ENCODE data around the gene TDRKH.

TDRKH gene

DNA sequence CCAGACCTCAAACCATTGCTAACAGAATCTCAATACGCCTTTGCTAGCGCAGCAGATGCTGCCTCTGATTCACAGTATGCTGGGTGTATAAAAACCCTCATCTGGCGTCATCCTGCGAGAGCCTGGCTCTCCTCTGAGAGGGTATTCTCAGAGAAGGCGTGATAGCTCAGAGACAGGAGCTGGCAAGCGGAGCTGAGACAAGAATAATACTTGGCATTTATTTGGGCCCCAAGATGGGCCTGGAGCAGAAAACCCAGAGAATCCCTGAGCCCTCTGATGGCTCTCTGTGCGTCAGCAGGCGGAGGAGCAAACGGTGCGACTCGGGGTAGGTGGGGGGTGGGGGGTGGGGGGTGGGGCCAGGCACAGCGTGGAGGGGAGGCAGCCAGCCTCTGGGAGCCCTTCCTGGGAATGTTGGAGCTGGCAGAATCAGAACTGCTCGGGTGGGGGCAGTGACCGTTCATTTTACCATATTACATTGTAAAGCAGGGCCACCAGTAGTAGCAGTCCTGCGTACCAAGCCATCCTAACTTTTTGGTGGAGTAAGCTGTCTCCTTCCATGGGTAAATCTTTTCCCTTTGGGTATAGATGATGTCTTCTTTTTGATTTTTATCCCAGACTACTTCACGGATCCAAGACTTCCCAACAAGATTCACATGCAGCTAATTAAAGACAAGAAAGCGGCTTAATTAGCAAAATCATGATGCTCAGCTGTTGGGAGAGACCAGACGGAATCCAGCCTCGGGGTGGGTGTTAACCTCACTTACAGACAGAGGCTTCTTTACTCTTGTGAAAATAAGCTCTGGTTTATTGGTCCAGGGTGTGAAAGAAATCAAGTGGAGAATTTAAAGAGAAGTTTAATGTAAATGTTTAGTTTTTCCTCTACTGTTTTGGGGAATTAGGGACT, 61.9 kb downstream of the TDRKH start:
- no peak overlapping the region for H3K27ac ChIP-seq
- TF ChIP-seq, protein P1, sequence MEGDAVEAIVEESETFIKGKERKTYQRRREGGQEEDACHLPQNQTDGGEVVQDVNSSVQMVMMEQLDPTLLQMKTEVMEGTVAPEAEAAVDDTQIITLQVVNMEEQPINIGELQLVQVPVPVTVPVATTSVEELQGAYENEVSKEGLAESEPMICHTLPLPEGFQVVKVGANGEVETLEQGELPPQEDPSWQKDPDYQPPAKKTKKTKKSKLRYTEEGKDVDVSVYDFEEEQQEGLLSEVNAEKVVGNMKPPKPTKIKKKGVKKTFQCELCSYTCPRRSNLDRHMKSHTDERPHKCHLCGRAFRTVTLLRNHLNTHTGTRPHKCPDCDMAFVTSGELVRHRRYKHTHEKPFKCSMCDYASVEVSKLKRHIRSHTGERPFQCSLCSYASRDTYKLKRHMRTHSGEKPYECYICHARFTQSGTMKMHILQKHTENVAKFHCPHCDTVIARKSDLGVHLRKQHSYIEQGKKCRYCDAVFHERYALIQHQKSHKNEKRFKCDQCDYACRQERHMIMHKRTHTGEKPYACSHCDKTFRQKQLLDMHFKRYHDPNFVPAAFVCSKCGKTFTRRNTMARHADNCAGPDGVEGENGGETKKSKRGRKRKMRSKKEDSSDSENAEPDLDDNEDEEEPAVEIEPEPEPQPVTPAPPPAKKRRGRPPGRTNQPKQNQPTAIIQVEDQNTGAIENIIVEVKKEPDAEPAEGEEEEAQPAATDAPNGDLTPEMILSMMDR (conservative IDR thresholded peaks at IDR 0.05): no peak

DNA sequence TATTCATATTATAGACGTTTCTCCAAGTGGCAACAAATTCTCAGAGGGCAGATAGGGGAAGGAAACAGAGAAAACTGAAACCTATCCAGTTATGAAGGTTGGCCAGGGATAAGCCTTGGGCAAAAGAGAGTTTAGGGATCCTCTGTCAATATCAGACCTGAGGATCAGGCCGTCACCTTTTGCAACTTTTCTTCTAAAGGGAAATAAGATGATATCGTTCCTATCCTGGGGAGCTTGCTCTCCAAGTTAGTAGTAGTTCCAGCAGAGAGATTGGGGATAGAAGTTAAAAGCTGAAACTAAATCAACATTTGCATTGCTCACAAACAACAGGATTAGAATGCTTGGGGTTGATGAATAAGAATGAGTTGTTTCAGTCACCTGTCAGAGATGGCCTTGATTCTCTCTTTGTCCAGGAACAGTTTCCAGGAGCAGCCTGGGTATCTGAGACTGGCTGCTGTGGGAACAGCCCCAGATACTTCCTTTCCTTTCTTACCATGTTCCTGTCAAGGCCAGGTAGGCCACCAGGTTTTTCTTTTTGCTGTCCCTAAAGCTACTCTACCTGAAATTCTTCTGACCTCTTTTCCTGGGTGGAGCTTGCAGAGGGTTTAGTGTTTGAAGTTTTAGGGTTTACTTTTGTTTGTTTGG, 66.5 kb downstream of the TDRKH start:
- TF ChIP-seq, protein P1 (conservative IDR thresholded peaks at IDR 0.05): no peak
- H3K27ac ChIP-seq: peak overlapping the region; percentile 18; the same call in 1 of the 2 replicates
